Activated CD8-positive, alpha-beta memory T cell treated with anti-CD3 and anti-CD28 coated beads, Interleukin-2, amount 10 ng/mL, durations not matched to agents 7 days and 5 days (primary cell): ENCODE results near the gene DDX31. TPM values are rescaled to one million over a fixed set of nuclear protein-coding genes. Genes with fewer than 3 reads are reported as not detected.
A peak's percentile ranks its signal among the peaks of the same experiment; 100 is the strongest.

ENCODE experiments used
- ATAC-seq: fragments of 150-1000 bp; cut with Tn5 transposase; one replicate; pipeline ENCODE4 v1.10.0; 2021; ENCODE audit warnings: moderate library complexity
- CTCF ChIA-PET: fragments of 350-600 bp; sonication (Branson Sonifier 250); formaldehyde crosslinking; loops from one replicate; lab custom pipeline; 2021; ENCODE audit warnings: antibody characterized with exemption; lab: Charles Lee
- DNase-seq: peaks from one replicate; pipeline ENCODE4 v3.0.0-alpha.2; 2020
- H3K27ac Mint-ChIP-seq: one replicate; pipeline ENCODE4 v1.8.0; 2021; ENCODE audit warnings: mild to moderate bottlenecking, mixed read lengths
- H3K27me3 Mint-ChIP-seq: one replicate; pipeline ENCODE4 v1.8.0; 2021; ENCODE audit warnings: mixed read lengths
- H3K36me3 Mint-ChIP-seq: one replicate; pipeline ENCODE4 v1.8.0; 2021; ENCODE audit warnings: mild to moderate bottlenecking, mixed read lengths
- H3K4me1 Mint-ChIP-seq: one replicate; pipeline ENCODE4 v1.8.0; 2021; ENCODE audit warnings: mixed read lengths
- H3K4me3 Mint-ChIP-seq: one replicate; pipeline ENCODE4 v1.8.0; 2021; ENCODE audit warnings: mild to moderate bottlenecking, moderate library complexity, mixed read lengths
- H3K9me3 Mint-ChIP-seq: one replicate; pipeline ENCODE4 v1.8.0; 2022; ENCODE audit warnings: low read depth, mixed read lengths
- total RNA-seq, 2 experiments: library from RNA; stranded (reverse); gene quantifications; one replicate each; pipeline ENCODE4 v1.2.3, GENCODE V29; 2021

Gene DDX31
- total RNA-seq, 2 experiments from 2014 or later: 14.6 to 19.6 TPM

DNA sequence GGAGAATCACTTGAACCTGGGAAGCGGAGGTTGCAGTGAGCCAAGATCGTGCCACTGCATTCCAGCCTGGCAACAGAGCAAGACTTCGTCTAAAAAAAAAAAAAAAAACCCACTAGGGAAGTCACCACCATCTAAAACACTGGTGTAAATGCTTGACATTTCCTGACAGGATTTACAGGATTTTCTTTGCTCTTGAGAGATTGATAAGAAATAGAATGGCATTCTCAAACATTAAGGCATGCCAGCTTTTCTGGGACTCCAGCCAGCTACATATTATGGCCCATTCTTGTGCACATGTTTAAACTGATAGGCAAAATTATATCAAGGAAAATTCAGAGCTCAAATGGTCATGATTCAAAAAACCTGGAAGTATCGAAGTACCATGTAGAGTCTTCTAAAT, 29.2 kb upstream of the DDX31 start:
- Mint-ChIP-seq H3K9me3 (peaks cover 30% of the 10 kb centered on the region), H3K4me1 (peaks cover 4% of the 10 kb centered on the region), H3K27ac (no peak overlapping the region), H3K36me3 (peaks cover 22% of the 10 kb centered on the region), H3K27me3 (peaks cover 17% of the 10 kb centered on the region), H3K4me3 (no peak overlapping the region)
- CTCF ChIA-PET: no interaction called here
- ATAC-seq: no peak
- no peak for DNase-seq

DNA sequence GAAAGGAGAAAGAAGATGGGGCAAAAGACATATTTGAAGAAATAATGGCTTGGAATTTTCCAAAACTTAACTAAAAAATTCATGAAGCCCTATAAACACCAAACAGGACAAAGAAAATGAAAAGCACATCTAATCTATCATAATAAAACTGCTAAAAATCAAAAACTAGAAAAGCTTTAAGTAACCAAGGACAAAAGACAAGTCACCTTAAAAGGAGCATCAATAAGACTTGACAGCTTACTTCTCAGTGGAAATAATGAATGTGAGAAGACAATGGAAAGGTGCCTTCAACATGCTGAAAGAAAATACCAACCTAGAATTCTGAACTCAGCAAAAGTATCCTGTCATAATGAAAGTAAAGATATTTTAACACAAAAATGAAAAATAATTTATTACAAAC, 27.4 kb upstream of the DDX31 start:
- DNase-seq (no peak), ATAC-seq (no peak)
- peaks cover 38% of the 10 kb centered on the region for H3K36me3 Mint-ChIP-seq
- peaks cover 7% of the 10 kb centered on the region for H3K4me1 Mint-ChIP-seq
- H3K9me3 Mint-ChIP-seq: peaks cover 33% of the 10 kb centered on the region
- no peak overlapping the region for H3K27ac Mint-ChIP-seq
- peaks cover 7% of the 10 kb centered on the region for H3K27me3 Mint-ChIP-seq
- no peak overlapping the region for H3K4me3 Mint-ChIP-seq
- CTCF ChIA-PET: no interaction called here

DNA sequence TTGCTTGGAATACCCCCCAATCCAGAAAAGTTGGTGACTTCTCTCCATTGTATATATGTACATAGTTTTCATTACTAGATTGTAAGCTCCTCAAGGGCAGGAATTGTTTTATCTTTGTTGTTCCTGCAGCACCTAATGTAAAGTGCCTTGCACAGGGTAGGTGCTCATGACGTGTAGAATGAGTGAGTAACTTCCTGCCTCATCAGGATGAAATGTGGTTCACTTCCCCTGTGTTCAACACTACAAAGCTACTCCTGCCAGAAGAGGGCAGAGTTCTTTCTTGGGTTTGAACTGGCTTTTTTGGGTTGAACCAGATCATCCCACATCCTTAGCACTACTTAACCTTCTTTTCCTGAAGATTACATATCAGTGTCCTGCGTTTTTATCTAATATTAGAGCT, 24.4 kb upstream of the DDX31 start:
- DNase-seq (peak; percentile 42), ATAC-seq (peak; percentile 47)
- Mint-ChIP-seq H3K4me3 (no peak overlapping the region), H3K9me3 (peaks cover 32% of the 10 kb centered on the region), H3K36me3 (peaks cover 67% of the 10 kb centered on the region), H3K27me3 (peaks cover 4% of the 10 kb centered on the region), H3K27ac (no peak overlapping the region), H3K4me1 (peaks cover 7% of the 10 kb centered on the region)
- CTCF ChIA-PET: interaction anchor here (0.9 to 1.3 kb wide), 5 partner anchors 14 to 328 kb away, joined by 3 to 4 read pairs (median 3); no protein-coding TSS in a partner anchor

DNA sequence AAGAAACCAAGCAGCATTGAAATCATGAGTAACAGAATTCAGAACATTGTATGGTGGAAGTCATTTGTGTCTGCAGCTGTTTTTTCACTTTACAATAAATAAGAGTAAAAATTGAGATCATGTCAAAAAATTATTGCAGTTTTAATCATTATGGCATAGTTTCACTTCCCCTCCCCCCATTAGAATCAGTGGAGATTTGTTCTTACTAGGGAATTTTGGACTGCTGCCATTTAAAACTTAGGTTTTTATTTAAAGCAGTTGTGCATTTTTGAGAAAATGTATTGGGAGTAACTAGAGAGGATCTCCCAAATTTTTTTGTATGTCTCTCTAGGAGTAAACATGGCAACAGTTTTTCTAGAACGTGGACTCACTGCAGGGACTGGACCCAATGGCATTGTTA, 20.9 kb upstream of the DDX31 start:
- Mint-ChIP-seq H3K36me3 (peaks cover 72% of the 10 kb centered on the region), H3K27ac (no peak overlapping the region), H3K4me3 (no peak overlapping the region), H3K4me1 (peaks cover 9% of the 10 kb centered on the region), H3K9me3 (peaks cover 12% of the 10 kb centered on the region), H3K27me3 (no peaks in the 10 kb centered on the region)
- CTCF ChIA-PET: no interaction called here
- ATAC-seq (no peak), DNase-seq (no peak)

DNA sequence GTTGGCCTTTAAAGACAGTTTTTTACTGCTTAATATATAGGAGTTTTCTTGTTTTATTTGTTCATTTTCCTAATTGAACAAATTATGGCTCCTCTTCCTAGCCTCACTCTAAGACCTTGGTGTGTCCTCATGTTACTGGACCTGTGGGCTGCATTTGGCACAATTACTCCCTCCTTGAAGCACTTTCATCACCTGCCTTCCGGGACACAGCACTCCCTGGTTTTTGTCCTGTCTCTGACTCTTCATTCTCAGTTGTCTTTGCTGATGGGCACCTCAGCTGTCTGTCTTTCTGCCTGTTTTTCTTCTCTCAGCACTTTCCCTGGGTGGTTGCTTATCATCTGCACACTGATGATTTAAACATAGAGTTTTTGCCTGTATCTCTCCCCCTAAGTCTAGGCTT, 14.1 kb upstream of the DDX31 start:
- H3K27me3 Mint-ChIP-seq: no peaks in the 10 kb centered on the region
- H3K4me3 Mint-ChIP-seq: no peak overlapping the region
- ATAC-seq: no peak
- peaks cover 39% of the 10 kb centered on the region for H3K4me1 Mint-ChIP-seq
- H3K9me3 Mint-ChIP-seq: no peaks in the 10 kb centered on the region
- peaks cover 56% of the 10 kb centered on the region for H3K36me3 Mint-ChIP-seq
- CTCF ChIA-PET: interaction anchor here (0.9 kb wide), 1 partner anchor 30 kb away, joined by 5 read pairs; no protein-coding TSS in a partner anchor
- DNase-seq: no peak
- H3K27ac Mint-ChIP-seq: no peak overlapping the region

DNA sequence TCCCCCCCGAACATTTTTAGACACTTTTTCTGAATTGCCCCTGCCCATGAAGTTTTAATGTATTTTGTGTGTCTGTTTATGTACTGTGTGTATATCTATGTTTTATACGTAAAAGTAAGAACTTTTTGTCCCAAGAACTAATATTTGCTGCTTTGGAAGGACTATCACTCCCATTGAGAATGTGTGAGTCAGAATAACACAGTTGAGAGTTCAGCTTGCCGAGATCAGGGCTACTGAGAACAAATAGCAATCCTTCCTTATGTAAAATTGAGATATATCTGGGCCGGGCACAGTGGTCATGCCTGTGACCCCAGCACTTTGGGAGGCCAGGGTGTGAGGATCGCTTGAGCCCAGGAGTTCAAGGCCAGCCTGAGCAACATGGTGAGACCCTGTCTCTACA, 11.8 kb upstream of the DDX31 start:
- ATAC-seq (no peak), DNase-seq (no peak)
- H3K9me3 Mint-ChIP-seq: no peaks in the 10 kb centered on the region
- H3K36me3 Mint-ChIP-seq: peaks cover 62% of the 10 kb centered on the region
- peak overlapping the region; percentile 10 for H3K27ac Mint-ChIP-seq
- H3K4me1 Mint-ChIP-seq: peaks cover 49% of the 10 kb centered on the region
- CTCF ChIA-PET: no interaction called here
- no peak overlapping the region for H3K4me3 Mint-ChIP-seq
- H3K27me3 Mint-ChIP-seq: no peaks in the 10 kb centered on the region

DNA sequence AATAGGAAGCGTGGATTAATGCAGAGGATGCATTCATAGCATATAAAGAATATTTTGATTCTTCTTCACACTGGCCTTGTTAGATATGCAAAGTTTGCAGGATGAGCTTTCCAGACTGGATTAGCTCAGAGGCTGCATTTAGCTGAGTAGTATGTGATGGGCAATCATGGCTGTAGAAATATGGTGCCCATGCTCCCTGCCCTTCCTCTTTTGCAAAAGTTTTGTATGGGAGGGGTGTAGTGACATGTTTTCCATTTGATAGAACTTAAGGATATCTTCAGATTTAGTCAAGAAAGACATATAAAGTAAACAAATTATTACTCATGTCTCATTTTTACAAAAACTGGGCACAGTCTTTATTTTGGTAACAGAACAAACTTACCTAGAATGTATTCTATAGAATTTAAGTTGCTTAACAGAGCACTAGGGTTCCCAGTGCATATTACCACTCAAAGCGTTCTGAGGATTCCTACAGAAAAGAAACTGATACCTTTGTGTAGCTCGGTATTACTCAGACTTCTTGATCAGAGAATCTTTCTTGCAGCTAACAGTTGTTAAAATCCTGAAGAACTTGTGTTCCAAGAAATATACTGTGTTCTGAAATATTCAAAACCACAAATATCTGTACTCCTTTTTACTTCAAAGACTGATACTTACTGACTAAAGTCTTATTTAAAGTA, 10.3 kb upstream of the DDX31 start:
- Mint-ChIP-seq H3K4me1 (peaks cover 53% of the 10 kb centered on the region), H3K27ac (peak overlapping the region; percentile 70)
- peak; percentile 90 for ATAC-seq

DNA sequence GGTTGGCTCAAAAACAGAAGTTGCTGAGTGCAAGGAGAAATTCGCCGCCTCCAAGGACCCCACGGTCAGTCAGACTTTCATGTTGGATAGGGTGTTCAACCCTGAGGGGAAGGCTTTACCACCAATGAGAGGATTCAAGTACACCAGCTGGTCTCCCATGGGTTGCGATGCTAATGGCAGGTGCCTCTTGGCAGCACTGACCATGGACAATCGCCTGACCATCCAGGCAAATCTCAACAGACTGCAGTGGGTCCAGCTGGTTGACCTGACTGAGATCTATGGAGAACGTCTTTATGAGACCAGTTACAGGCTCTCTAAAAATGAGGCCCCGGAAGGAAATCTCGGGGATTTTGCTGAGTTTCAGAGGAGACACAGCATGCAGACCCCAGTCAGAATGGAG, 8.2 kb upstream of the DDX31 start:
- H3K27ac Mint-ChIP-seq: no peak overlapping the region
- CTCF ChIA-PET: no interaction called here
- H3K27me3 Mint-ChIP-seq: no peaks in the 10 kb centered on the region
- peaks cover 56% of the 10 kb centered on the region for H3K4me1 Mint-ChIP-seq
- peaks cover 43% of the 10 kb centered on the region for H3K36me3 Mint-ChIP-seq
- no peak overlapping the region for H3K4me3 Mint-ChIP-seq
- H3K9me3 Mint-ChIP-seq: peaks cover 2% of the 10 kb centered on the region
- DNase-seq (no peak), ATAC-seq (no peak)

More for the DNA sequence above, 10.3 kb upstream of the DDX31 start:
- CTCF ChIA-PET: interaction anchor here (0.7 to 2.3 kb wide), 6 partner anchors 9 to 272 kb away, joined by 3 to 8 read pairs (median 3); partner anchors contain the start of genes DDX31 and GTF3C4
- no peak for DNase-seq
- Mint-ChIP-seq H3K36me3 (peaks cover 51% of the 10 kb centered on the region), H3K27me3 (no peaks in the 10 kb centered on the region), H3K4me3 (peak overlapping the region; percentile 13), H3K9me3 (no peaks in the 10 kb centered on the region)

DNA sequence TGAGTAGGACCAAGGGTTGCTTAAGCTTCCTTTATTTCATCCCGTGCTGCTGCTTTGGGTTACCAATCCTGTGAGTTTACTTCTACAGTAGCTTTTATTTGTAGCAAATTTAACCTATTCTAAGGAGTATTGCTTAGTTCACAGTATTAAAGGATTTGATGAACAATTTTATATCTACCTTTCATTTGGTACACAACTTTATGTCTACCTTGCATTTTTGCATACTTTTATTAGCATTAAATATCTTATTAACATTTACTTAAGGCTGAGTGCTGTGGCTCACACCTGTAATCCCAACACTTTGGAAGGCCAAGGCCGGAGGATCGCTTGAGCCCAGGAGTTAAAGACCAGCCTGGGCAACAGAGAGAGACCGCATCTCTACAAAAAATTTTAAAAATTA, 4.7 kb upstream of the DDX31 start:
- ATAC-seq (no peak), DNase-seq (no peak)
- CTCF ChIA-PET: interaction anchor here (1.5 kb wide), 1 partner anchor 11 kb away, joined by 3 read pairs; no protein-coding TSS in a partner anchor
- H3K36me3 Mint-ChIP-seq: peaks cover 34% of the 10 kb centered on the region
- H3K27me3 Mint-ChIP-seq: no peaks in the 10 kb centered on the region
- no peak overlapping the region for H3K4me3 Mint-ChIP-seq
- peaks cover 52% of the 10 kb centered on the region for H3K4me1 Mint-ChIP-seq
- H3K27ac Mint-ChIP-seq: no peak overlapping the region
- H3K9me3 Mint-ChIP-seq: peaks cover 2% of the 10 kb centered on the region

DNA sequence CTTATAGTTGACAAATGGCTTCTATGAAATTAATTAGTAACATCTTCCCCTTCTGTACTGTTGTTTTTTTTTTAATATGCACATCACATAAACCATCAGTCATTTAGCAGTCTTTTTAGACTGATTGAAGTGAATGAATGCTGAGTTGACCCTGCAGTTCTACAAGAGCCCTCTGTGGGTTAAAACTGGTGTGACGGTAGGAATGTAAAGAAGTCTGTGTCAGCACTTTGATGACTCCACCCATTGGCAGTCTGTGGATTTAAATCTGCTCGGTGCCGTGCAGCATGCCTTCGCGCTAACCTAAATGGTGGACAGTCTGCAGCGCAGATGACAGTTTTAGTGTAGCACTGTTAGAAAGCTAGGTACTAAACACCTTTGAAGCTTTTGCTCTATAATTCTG, 3.6 kb upstream of the DDX31 start:
- DNase-seq (no peak), ATAC-seq (no peak)
- peaks cover 23% of the 10 kb centered on the region for H3K36me3 Mint-ChIP-seq
- CTCF ChIA-PET: interaction anchor here (1.5 to 1.8 kb wide), 2 partner anchors 10 to 96 kb away, joined by 3 to 5 read pairs; no protein-coding TSS in a partner anchor
- H3K27me3 Mint-ChIP-seq: no peaks in the 10 kb centered on the region
- peaks cover 45% of the 10 kb centered on the region for H3K4me1 Mint-ChIP-seq
- peaks cover 2% of the 10 kb centered on the region for H3K9me3 Mint-ChIP-seq
- H3K4me3 Mint-ChIP-seq: no peak overlapping the region
- H3K27ac Mint-ChIP-seq: no peak overlapping the region

DNA sequence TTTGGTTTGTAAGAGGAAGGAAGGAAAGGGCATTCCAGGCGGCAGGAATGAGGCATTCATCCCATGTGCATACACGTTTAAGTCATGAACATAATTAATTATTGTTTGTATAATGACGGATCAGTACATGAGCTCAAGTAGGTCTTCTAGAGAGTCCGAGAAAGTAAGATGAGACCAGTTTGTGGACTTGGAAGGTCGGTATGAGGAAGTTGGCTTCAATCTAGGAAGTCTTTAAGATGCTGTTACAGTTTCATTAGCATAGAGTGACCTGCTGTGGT, 2.6 kb upstream of the DDX31 start:
- Mint-ChIP-seq H3K4me1 (peaks cover 51% of the 10 kb centered on the region), H3K4me3 (peak overlapping the region; percentile 86), H3K9me3 (peaks cover 2% of the 10 kb centered on the region), H3K27me3 (no peaks in the 10 kb centered on the region), H3K36me3 (peaks cover 14% of the 10 kb centered on the region), H3K27ac (peak overlapping the region; percentile 29)
- CTCF ChIA-PET: interaction anchor here (1.4 to 1.8 kb wide), 2 partner anchors 22 to 97 kb away, joined by 3 to 5 read pairs; no protein-coding TSS in a partner anchor
- no peak for ATAC-seq
- DNase-seq: no peak

DNA sequence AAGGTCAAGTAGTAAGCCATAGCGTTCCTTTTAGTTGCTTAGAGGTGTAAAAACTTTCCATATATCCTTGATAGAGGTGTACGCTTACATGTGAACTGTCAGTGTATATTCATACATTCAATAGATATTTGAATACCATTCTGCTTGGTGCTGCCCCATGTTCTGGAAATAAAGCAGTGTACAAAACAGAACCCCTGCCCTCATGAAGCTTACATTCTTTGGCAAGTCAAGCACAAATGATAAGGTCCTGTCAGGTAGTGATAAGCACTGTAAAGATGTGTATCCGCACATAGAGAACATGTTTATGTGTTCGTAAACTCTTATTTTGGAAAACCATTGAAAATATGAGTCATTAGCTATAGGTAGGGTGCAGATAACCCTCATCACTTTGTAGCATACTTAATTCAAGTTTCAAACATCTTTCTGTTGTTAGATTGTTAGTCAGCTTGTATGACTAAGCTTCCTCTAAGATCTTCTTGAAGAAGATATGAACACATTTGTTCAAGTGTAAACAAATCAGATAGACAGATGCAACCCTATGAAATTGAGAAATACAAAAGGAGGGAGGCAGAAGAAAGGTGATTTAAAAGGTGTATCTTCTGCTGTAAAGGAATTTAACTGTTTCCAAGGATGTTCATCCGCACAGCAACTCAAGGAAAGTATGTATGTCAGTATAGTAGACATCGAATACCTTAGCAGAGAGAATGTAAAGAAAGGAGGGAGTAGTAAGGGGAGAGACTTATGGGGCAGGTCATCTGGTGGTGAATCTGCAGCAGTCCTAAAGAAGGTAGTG, 2.0 kb upstream of the DDX31 start:
- peaks cover 13% of the 10 kb centered on the region for H3K36me3 Mint-ChIP-seq
- H3K9me3 Mint-ChIP-seq: peaks cover 2% of the 10 kb centered on the region
- no peaks in the 10 kb centered on the region for H3K27me3 Mint-ChIP-seq
- ATAC-seq (no peak), DNase-seq (no peak)
- H3K4me1 Mint-ChIP-seq: peaks cover 48% of the 10 kb centered on the region
- CTCF ChIA-PET: interaction anchor here (1.0 to 2.5 kb wide), 5 partner anchors 8 to 229 kb away, joined by 3 to 8 read pairs (median 4); no protein-coding TSS in a partner anchor
- H3K27ac Mint-ChIP-seq: peak overlapping the region; percentile 87
- peak overlapping the region; percentile 86 for H3K4me3 Mint-ChIP-seq

DNA sequence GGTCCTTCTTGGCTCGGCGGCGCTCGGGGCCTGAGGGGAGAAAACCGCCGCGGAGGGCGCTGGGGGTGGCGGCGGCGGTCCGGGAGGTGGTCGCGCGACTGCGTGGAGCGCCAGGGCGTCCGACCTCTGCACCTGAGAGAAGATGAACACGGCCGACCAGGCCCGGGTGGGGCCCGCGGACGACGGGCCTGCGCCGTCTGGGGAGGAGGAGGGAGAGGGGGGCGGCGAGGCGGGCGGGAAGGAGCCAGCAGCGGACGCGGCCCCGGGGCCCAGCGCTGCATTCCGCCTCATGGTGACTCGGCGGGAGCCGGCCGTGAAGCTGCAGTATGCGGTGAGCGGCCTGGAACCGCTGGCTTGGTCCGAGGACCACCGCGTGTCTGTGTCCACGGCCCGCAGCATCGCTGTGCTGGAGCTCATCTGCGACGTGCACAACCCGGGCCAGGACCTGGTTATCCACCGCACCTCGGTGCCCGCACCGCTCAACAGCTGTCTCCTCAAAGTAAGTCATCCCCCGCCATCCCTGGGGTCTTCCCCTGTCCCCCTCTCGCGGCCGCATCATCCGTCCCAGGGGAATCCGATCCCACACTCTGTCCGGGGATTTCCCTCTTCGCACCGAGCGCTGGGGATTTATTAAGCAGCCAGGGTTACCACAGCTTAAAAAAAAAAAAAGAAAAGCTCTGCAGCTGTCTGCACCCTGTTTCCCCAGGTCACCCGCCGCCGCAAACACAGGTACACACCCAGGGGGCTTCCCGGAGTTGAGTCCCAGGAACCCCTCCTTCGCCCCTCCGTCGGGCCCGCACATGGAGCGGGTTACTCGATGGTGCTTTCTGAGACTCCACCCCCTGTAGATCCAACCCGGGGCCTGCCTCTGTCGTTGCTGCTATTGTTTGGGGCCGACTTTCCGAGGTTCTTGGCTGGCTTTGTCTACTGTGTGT, 941 bp upstream of the DDX31 start, which contains the start of gene GTF3C4:
TSS of gene GTF3C4 (plus strand) at position 8 of the 935 bp plus-strand sequence. CDS start at position 143, 135 bp downstream.
- DNase-seq (peak; percentile 58), ATAC-seq (peak; percentile 72)
- Mint-ChIP-seq H3K36me3 (peaks cover 12% of the 10 kb centered on the region), H3K4me3 (peak within 1 kb of the TSS; percentile 86), H3K9me3 (peaks cover 2% of the 10 kb centered on the region), H3K4me1 (peaks cover 45% of the 10 kb centered on the region), H3K27me3 (no peaks in the 10 kb centered on the region), H3K27ac (peak within 1 kb of the TSS; percentile 87)
- CTCF ChIA-PET: interaction anchor here (0.5 to 2.7 kb wide), 10 partner anchors 9 to 1596 kb away, joined by 3 to 13 read pairs (median 4); no protein-coding TSS in a partner anchor
